OCI-LY3 (cell line): Measurements from ENCODE around the gene CMSS1.

Source experiments
- CTCF ChIP-seq: fragments of 200-600, 300-600 bp; sonication (generic); IDR thresholded peaks from 2 replicates; pipeline ENCODE4 v1.5.1; 2014; ENCODE audit warnings: antibody characterized with exemption, low read length, low read depth
- EZH2phosphoT487 ChIP-seq: fragments of 200-600 bp; shearing (Covaris generic); IDR thresholded peaks from 2 replicates; pipeline ENCODE4 v1.6.1; 2018; ENCODE audit warnings: antibody characterized with exemption, mixed run types, low read depth

GRCh38 chr3:99933971-99934750, 116.5 kb downstream of the CMSS1 start:
- TF ChIP-seq CTCF, result no peak
- TF ChIP-seq EZH2phosphoT487, result no peak
